ENCODE data around the gene LAMB1.

DNA sequence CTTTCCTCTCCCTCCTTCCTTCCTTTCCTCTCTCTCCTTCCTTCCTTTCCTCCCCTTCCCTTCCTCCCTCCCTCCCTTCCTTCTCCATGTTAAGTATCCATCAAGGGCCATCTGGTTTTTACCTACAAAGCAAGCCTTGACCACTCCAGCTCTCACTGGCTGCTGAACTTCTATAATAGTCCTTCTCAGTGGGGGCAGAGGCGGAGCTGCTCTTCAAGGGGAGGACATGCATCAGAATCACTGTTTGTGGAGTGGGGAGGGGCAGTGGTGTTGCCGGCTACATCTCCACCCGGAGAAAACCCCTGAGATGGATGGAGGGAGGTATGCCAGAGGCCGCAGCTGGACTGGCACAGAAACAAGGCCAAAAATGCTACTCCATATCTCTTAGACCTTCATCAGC lies 25.9 kb downstream of the LAMB1 start:
- TF ChIP-seq, protein P1, sequence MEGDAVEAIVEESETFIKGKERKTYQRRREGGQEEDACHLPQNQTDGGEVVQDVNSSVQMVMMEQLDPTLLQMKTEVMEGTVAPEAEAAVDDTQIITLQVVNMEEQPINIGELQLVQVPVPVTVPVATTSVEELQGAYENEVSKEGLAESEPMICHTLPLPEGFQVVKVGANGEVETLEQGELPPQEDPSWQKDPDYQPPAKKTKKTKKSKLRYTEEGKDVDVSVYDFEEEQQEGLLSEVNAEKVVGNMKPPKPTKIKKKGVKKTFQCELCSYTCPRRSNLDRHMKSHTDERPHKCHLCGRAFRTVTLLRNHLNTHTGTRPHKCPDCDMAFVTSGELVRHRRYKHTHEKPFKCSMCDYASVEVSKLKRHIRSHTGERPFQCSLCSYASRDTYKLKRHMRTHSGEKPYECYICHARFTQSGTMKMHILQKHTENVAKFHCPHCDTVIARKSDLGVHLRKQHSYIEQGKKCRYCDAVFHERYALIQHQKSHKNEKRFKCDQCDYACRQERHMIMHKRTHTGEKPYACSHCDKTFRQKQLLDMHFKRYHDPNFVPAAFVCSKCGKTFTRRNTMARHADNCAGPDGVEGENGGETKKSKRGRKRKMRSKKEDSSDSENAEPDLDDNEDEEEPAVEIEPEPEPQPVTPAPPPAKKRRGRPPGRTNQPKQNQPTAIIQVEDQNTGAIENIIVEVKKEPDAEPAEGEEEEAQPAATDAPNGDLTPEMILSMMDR (IDR thresholded peaks at IDR 0.05) = no peak
- TF ChIP-seq FOXJ3 (CRISPR knock-in tag; IDR thresholded peaks at IDR 0.05; ENCODE audit: borderline replicate concordance) (no peak), ESRRA (CRISPR knock-in tag; IDR thresholded peaks at IDR 0.05; ENCODE audit: borderline replicate concordance) (no peak), ZNF396 (CRISPR knock-in tag; IDR thresholded peaks at IDR 0.05; ENCODE audit: borderline replicate concordance) (no peak), NFYB (CRISPR knock-in tag; conservative IDR thresholded peaks at IDR 0.05; ENCODE audit: low read depth) (no peak), CREB1 (CRISPR knock-in tag; IDR thresholded peaks at IDR 0.05) (no peak)
- TF ChIP-seq, protein P2, sequence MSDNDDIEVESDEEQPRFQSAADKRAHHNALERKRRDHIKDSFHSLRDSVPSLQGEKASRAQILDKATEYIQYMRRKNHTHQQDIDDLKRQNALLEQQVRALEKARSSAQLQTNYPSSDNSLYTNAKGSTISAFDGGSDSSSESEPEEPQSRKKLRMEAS (CRISPR knock-in tag; IDR thresholded peaks at IDR 0.05) = no peak
- TF ChIP-seq, protein P3, sequence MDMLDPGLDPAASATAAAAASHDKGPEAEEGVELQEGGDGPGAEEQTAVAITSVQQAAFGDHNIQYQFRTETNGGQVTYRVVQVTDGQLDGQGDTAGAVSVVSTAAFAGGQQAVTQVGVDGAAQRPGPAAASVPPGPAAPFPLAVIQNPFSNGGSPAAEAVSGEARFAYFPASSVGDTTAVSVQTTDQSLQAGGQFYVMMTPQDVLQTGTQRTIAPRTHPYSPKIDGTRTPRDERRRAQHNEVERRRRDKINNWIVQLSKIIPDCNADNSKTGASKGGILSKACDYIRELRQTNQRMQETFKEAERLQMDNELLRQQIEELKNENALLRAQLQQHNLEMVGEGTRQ (CRISPR knock-in tag; IDR thresholded peaks at IDR 0.05) = no peak
- TF ChIP-seq, protein P4, sequence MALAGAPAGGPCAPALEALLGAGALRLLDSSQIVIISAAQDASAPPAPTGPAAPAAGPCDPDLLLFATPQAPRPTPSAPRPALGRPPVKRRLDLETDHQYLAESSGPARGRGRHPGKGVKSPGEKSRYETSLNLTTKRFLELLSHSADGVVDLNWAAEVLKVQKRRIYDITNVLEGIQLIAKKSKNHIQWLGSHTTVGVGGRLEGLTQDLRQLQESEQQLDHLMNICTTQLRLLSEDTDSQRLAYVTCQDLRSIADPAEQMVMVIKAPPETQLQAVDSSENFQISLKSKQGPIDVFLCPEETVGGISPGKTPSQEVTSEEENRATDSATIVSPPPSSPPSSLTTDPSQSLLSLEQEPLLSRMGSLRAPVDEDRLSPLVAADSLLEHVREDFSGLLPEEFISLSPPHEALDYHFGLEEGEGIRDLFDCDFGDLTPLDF (CRISPR knock-in tag; IDR thresholded peaks at IDR 0.05) = no peak
- TF ChIP-seq, protein P5, sequence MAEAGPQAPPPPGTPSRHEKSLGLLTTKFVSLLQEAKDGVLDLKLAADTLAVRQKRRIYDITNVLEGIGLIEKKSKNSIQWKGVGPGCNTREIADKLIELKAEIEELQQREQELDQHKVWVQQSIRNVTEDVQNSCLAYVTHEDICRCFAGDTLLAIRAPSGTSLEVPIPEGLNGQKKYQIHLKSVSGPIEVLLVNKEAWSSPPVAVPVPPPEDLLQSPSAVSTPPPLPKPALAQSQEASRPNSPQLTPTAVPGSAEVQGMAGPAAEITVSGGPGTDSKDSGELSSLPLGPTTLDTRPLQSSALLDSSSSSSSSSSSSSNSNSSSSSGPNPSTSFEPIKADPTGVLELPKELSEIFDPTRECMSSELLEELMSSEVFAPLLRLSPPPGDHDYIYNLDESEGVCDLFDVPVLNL (CRISPR knock-in tag; IDR thresholded peaks at IDR 0.05; ENCODE audit: borderline replicate concordance, low read depth) = no peak
